Measurements from ENCODE around the gene MAMSTR. TPM values are rescaled to one million over a fixed set of nuclear protein-coding genes. Genes with fewer than 3 reads are reported as not detected.
A peak's percentile ranks its signal among the peaks of the same experiment; 100 is the strongest.

The MAMSTR gene
- total and polyA plus RNA-seq, 4 experiments from 2014 or later, result 0.71 to 2.5 (median 1.4) TPM

DNA sequence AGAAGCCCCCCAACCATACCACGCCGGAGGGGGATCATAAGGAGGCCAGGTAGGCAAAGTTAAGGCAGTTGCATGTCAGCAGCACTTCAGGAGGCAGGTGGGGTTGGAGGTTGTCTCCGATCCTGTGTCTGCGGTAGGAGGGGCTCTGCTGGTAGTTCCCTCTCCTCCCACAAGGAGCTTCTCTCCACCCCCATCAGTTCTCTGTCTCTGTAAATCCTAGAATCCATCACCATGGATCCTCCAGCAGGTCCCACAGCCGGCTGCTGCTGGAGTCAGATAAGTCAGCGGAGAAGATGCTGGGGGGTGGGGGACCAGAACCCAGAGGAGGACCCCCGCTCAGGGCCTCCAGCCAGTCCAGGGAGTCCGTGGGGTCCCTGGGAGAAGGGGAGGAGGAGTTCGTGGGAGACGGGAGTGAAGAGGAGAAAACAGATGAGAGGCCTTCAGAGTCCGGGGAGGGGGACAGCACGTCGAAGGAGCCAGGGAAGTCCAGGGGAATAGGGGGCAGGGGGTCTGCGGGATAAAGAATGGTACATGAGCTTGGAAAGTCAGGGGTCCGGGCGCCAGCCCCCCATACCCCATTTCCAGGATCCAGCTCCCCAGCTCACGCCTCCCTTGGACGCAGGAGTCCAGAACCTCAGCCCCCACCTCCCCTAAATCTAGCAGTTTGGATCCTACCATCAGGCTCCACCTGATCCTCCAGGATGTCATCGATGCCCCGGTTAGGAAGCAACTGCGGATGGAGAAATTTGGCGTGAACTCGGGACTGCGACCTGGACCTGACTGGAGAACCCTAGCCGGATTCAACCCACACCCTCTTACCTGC lies 6.3 kb downstream of the MAMSTR start:
- Histone ChIP-seq H3K27me3 (ENCODE audit: insufficient read depth, low read length) (no peaks in the 10 kb centered on the region), H3K27ac (ENCODE audit: low read depth, low read length) (peak overlapping the region; percentile 70), H3K9me3 (ENCODE audit: control insufficient read depth in 1 of 2, low read length in 2 of 2) (no peaks in the 10 kb centered on the region), H3K4me3 (ENCODE audit: low read length in 2 of 2) (peak overlapping the region; percentile 63 to 73), H3K36me3 (ENCODE audit: insufficient read depth, low read length) (no peaks in the 10 kb centered on the region), H3K4me1 (ENCODE audit: insufficient read depth, low read length) (peaks cover 24% of the 10 kb centered on the region)
- Mint-ChIP-seq H3K4me3 (peak overlapping the region; percentile 80 to 94 (median 90)), H3K27me3 (no peaks in the 10 kb centered on the region), H3K36me3 (peaks cover 0 to 5% of the 10 kb centered on the region in 2 donors), H3K9me3 (no peaks in the 10 kb centered on the region), H3K27ac (peak overlapping the region; percentile 57 to 95 (median 74)), H3K4me1 (peaks cover 4 to 34% (median 16%) of the 10 kb centered on the region in 4 donors)
- intact Hi-C loops (cut with micrococcal nuclease), result loop anchor here (5.0 kb wide), 1 partner anchor 96 kb away; the partner anchor contains the start of genes FAM83E, RPL18 and SPHK2
- no peak for DNase-seq
- ChIA-PET CTCF (ENCODE audit: partially characterized antibody) (interaction anchor here (1.0 to 1.6 kb wide), 4 partner anchors 8 to 39 kb away, joined by 3 to 5 read pairs (median 4); no protein-coding TSS in a partner anchor), POLR2A (ENCODE audit: partially characterized antibody) (interaction anchor here (0.9 to 3.0 kb wide), 12 partner anchors 12 to 280 kb away, joined by 3 to 17 read pairs (median 4); partner anchors contain the start of genes CA11, DBP, FUT2 and GYS1)

DNA sequence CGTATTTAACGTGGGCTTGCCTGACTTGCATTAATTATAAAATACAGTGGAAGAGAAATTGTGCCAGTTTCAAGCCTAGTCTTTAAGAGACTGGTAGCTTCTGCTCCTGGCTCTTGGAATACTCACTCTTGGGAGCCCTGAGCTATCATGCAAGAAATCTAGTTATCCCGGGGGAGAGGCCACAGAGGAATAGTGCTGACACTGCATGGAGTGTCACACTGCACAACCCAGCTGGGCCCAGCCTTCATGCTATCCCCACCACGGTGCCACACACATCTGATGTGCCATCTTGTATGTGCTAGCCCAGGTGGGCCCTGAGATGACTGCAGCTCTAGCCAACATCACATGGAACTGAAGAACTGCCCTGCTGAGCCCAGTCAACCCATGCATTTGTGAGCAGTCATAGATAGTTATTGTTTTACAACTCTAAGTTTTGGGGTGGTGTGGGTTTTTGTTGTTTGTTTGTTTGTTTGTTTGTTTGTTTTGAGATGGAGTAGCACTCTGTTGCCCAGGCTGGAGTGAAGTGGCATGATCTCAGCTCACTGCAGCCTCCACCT lies 8.3 kb downstream of the MAMSTR start:
- POLR2A ChIA-PET (ENCODE audit: partially characterized antibody), result interaction anchor here (0.8 to 1.8 kb wide), 2 partner anchors 9 to 28 kb away, joined by 3 to 6 read pairs; no protein-coding TSS in a partner anchor

DNA sequence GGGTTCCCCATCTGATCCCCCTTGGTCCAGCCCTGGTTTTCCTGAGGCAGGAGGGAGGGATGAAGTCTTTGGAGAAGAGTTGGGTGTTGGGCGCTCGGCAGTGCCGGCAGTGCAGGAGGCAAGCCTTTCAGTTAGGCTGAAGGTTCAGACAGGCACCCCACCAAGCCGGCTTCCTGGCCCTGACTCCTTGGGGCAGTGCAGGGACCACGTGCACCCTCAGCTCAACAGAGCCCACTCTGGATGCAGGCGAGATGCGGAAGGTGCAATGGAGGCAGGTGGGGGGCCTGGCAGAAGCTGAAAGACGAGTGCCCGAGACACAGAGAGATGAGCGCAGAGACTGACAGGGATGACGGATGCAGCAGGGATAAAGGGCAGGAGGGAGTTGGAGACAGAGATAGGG lies 11.1 kb downstream of the MAMSTR start:
- Histone ChIP-seq H3K36me3 (ENCODE audit: insufficient read depth, low read length) (no peaks in the 10 kb centered on the region), H3K4me3 (ENCODE audit: low read length in 2 of 2) (no peak overlapping the region), H3K27ac (ENCODE audit: low read depth, low read length) (no peak overlapping the region), H3K9me3 (ENCODE audit: control insufficient read depth in 1 of 2, low read length in 2 of 2) (no peaks in the 10 kb centered on the region), H3K4me1 (ENCODE audit: insufficient read depth, low read length) (peaks cover 10% of the 10 kb centered on the region), H3K27me3 (ENCODE audit: insufficient read depth, low read length) (no peaks in the 10 kb centered on the region)
- CTCF ChIA-PET (ENCODE audit: partially characterized antibody), result no interaction called here
- DNase-seq, result no peak
- Mint-ChIP-seq H3K4me1 (peaks cover 0 to 14% (median 7%) of the 10 kb centered on the region in 4 donors), H3K27ac (no peak overlapping the region), H3K4me3 (no peak overlapping the region), H3K9me3 (no peaks in the 10 kb centered on the region), H3K36me3 (peaks cover 21 to 25% of the 10 kb centered on the region in 2 donors), H3K27me3 (no peaks in the 10 kb centered on the region)
- POLR2A ChIA-PET (ENCODE audit: partially characterized antibody), result no interaction called here
- intact Hi-C loops (cut with micrococcal nuclease), result no loop called here

More for the DNA sequence above, 8.3 kb downstream of the MAMSTR start:
- H3K36me3 Mint-ChIP-seq, result peaks cover 5 to 11% of the 10 kb centered on the region in 2 donors
- H3K27me3 Mint-ChIP-seq, result no peaks in the 10 kb centered on the region
- Histone ChIP-seq H3K27me3 (ENCODE audit: insufficient read depth, low read length) (no peaks in the 10 kb centered on the region), H3K27ac (ENCODE audit: low read depth, low read length) (no peak overlapping the region), H3K4me3 (ENCODE audit: low read length in 2 of 2) (no peak overlapping the region), H3K9me3 (ENCODE audit: control insufficient read depth in 1 of 2, low read length in 2 of 2) (no peaks in the 10 kb centered on the region), H3K4me1 (ENCODE audit: insufficient read depth, low read length) (peaks cover 24% of the 10 kb centered on the region), H3K36me3 (ENCODE audit: insufficient read depth, low read length) (no peaks in the 10 kb centered on the region)
- intact Hi-C loops (cut with micrococcal nuclease), result loop anchor here (5.0 kb wide), 1 partner anchor 94 kb away; the partner anchor contains the start of genes FAM83E, RPL18 and SPHK2
- H3K27ac Mint-ChIP-seq, result peak overlapping the region in 1 of 7 donors; percentile 75
- H3K4me3 Mint-ChIP-seq, result peak overlapping the region in 3 of 8 donors; percentile 30 to 73 (median 38)
- H3K4me1 Mint-ChIP-seq, result peaks cover 4 to 34% (median 16%) of the 10 kb centered on the region in 4 donors
- DNase-seq, result no peak
- CTCF ChIA-PET (ENCODE audit: partially characterized antibody), result interaction anchor here (1.6 kb wide), 1 partner anchor 10 kb away, joined by 4 read pairs; no protein-coding TSS in a partner anchor
- no peaks in the 10 kb centered on the region for H3K9me3 Mint-ChIP-seq

DNA sequence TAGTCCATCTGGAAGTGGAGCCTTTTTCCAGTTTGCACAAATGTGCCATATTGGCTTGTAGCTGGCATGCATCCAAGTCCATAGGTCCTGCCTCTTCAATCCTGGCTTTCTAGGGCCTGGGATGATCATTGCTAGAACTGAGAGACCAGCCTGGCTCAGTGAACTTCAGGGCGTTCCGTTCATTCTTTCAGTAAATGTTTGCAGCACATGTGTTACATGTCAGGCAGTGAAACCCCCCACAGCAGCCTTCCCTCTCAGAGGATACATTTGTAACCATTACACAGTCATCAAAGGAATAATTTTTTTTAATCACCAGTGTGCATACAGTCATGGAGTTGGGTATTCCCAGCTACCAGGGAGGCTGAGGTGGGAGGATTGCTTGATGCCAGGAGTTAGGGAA lies 14.1 kb downstream of the MAMSTR start:
- no peak for DNase-seq
- H3K36me3 Mint-ChIP-seq, result peaks cover 31 to 39% of the 10 kb centered on the region in 2 donors
- Histone ChIP-seq H3K4me3 (ENCODE audit: low read length in 2 of 2) (no peak overlapping the region), H3K27ac (ENCODE audit: low read depth, low read length) (no peak overlapping the region), H3K4me1 (ENCODE audit: insufficient read depth, low read length) (no peaks in the 10 kb centered on the region), H3K27me3 (ENCODE audit: insufficient read depth, low read length) (no peaks in the 10 kb centered on the region), H3K36me3 (ENCODE audit: insufficient read depth, low read length) (no peaks in the 10 kb centered on the region), H3K9me3 (ENCODE audit: control insufficient read depth in 1 of 2, low read length in 2 of 2) (no peaks in the 10 kb centered on the region)
- H3K27ac Mint-ChIP-seq, result peak overlapping the region in 1 of 7 donors; percentile 53
- H3K9me3 Mint-ChIP-seq, result peaks cover 0 to 2% (median 0%) of the 10 kb centered on the region in 8 donors
- CTCF ChIA-PET (ENCODE audit: partially characterized antibody), result no interaction called here
- H3K4me1 Mint-ChIP-seq, result peaks cover 2 to 7% (median 4%) of the 10 kb centered on the region in 4 donors
- POLR2A ChIA-PET (ENCODE audit: partially characterized antibody), result no interaction called here
- no peaks in the 10 kb centered on the region for H3K27me3 Mint-ChIP-seq
- intact Hi-C loops (cut with micrococcal nuclease), result no loop called here
- H3K4me3 Mint-ChIP-seq, result no peak overlapping the region

DNA sequence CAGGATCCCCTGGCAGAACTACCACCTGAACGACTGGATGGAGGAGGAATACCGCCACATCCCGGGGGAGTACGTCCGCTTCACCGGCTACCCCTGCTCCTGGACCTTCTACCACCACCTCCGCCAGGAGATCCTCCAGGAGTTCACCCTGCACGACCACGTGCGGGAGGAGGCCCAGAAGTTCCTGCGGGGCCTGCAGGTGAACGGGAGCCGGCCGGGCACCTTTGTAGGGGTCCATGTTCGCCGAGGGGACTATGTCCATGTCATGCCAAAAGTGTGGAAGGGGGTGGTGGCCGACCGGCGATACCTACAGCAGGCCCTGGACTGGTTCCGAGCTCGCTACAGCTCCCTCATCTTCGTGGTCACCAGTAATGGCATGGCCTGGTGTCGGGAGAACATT lies 16.2 kb downstream of the MAMSTR start:
- H3K27me3 Mint-ChIP-seq, result no peaks in the 10 kb centered on the region
- no peak for DNase-seq
- no peaks in the 10 kb centered on the region for H3K4me1 ChIP-seq (ENCODE audit: insufficient read depth, low read length)

DNA sequence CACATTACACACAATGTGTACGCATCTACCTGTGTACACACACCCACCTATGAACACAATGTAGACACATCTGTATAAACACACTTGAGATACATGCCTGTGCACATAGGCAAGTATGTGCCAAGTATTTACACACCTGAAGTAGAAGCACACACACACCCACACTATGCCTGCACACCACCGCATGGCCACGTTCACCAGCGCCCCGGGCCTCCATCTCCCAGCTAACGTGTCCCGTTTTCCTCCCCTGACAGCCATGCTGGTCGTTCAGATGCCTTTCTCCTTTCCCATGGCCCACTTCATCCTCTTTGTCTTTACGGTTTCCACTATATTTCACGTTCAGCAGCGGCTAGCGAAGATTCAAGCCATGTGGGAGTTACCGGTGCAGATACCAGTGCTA lies 16.8 kb downstream of the MAMSTR start:
- Mint-ChIP-seq H3K27me3 (peaks cover 0 to 4% of the 10 kb centered on the region in 2 donors), H3K9me3 (peaks cover 0 to 2% (median 0%) of the 10 kb centered on the region in 8 donors), H3K4me3 (no peak overlapping the region), H3K36me3 (peaks cover 30 to 42% of the 10 kb centered on the region in 2 donors), H3K27ac (no peak overlapping the region), H3K4me1 (peaks cover 0 to 3% (median 1%) of the 10 kb centered on the region in 4 donors)
- intact Hi-C loops (cut with micrococcal nuclease), result no loop called here
- no peaks in the 10 kb centered on the region for H3K9me3 ChIP-seq (ENCODE audit: control insufficient read depth in 1 of 2, low read length in 2 of 2)
- H3K36me3 ChIP-seq (ENCODE audit: insufficient read depth, low read length), result no peaks in the 10 kb centered on the region
- POLR2A ChIA-PET (ENCODE audit: partially characterized antibody), result no interaction called here
- no peak overlapping the region for H3K27ac ChIP-seq (ENCODE audit: low read depth, low read length)
- H3K4me1 ChIP-seq (ENCODE audit: insufficient read depth, low read length), result no peaks in the 10 kb centered on the region
- no peak for DNase-seq
- H3K27me3 ChIP-seq (ENCODE audit: insufficient read depth, low read length), result no peaks in the 10 kb centered on the region
- CTCF ChIA-PET (ENCODE audit: partially characterized antibody), result no interaction called here
- H3K4me3 ChIP-seq (ENCODE audit: low read length in 2 of 2), result no peak overlapping the region

More for the DNA sequence above, 16.2 kb downstream of the MAMSTR start:
- Histone ChIP-seq H3K27me3 (ENCODE audit: insufficient read depth, low read length) (no peaks in the 10 kb centered on the region), H3K9me3 (ENCODE audit: control insufficient read depth in 1 of 2, low read length in 2 of 2) (no peaks in the 10 kb centered on the region), H3K4me3 (ENCODE audit: low read length in 2 of 2) (no peak overlapping the region), H3K27ac (ENCODE audit: low read depth, low read length) (no peak overlapping the region), H3K36me3 (ENCODE audit: insufficient read depth, low read length) (no peaks in the 10 kb centered on the region)
- ChIA-PET CTCF (ENCODE audit: partially characterized antibody) (no interaction called here), POLR2A (ENCODE audit: partially characterized antibody) (no interaction called here)
- Mint-ChIP-seq H3K4me1 (peaks cover 0 to 3% (median 1%) of the 10 kb centered on the region in 4 donors), H3K9me3 (peaks cover 0 to 2% (median 0%) of the 10 kb centered on the region in 8 donors), H3K36me3 (peaks cover 30 to 42% of the 10 kb centered on the region in 2 donors), H3K27ac (no peak overlapping the region), H3K4me3 (no peak overlapping the region)
- intact Hi-C loops (cut with micrococcal nuclease), result no loop called here

DNA sequence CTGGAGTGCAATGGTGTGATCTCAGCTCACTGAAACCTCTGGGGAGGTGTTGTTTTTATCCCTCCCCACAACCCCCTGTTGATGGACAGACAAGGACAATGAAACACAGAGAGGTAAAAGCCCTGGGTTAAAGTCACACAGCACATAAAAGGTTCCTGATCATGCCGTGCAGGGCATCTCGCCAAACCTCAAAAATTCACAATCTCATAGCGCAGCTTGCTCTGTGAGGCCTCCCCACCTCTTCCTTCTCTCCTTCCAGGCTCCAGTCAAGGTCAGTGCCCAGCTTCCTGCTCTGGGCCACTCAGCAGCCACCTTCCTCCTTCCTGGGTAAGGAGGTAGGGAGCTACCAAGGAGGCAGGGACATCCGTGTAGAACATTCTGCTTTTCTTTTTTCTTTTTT lies 21.5 kb downstream of the MAMSTR start:
- H3K27me3 ChIP-seq (ENCODE audit: insufficient read depth, low read length), result peaks cover 7% of the 10 kb centered on the region
- no peaks in the 10 kb centered on the region for H3K36me3 ChIP-seq (ENCODE audit: insufficient read depth, low read length)
- no peak overlapping the region for H3K27ac Mint-ChIP-seq
- intact Hi-C loops (cut with micrococcal nuclease), result no loop called here
- H3K9me3 Mint-ChIP-seq, result peaks cover 0 to 2% (median 0%) of the 10 kb centered on the region in 8 donors
- H3K4me1 ChIP-seq (ENCODE audit: insufficient read depth, low read length), result peaks cover 7% of the 10 kb centered on the region
- ChIA-PET POLR2A (ENCODE audit: partially characterized antibody) (no interaction called here), CTCF (ENCODE audit: partially characterized antibody) (no interaction called here)
- no peaks in the 10 kb centered on the region for H3K9me3 ChIP-seq (ENCODE audit: control insufficient read depth in 1 of 2, low read length in 2 of 2)
- no peak overlapping the region for H3K27ac ChIP-seq (ENCODE audit: low read depth, low read length)
- no peak overlapping the region for H3K4me3 ChIP-seq (ENCODE audit: low read length in 2 of 2)
- peaks cover 0 to 8% of the 10 kb centered on the region in 2 donors for H3K27me3 Mint-ChIP-seq
- DNase-seq, result no peak
- H3K36me3 Mint-ChIP-seq, result peaks cover 12 to 16% of the 10 kb centered on the region in 2 donors
- no peak overlapping the region for H3K4me3 Mint-ChIP-seq
- peaks cover 3 to 17% (median 7%) of the 10 kb centered on the region in 4 donors for H3K4me1 Mint-ChIP-seq

All from CD4-positive, alpha-beta memory T cell (primary cell).